Epithelial cell of proximal tubule (primary cell): ENCODE measurements around the gene SCAPER. TPM values are rescaled to one million over a fixed set of nuclear protein-coding genes. Genes with fewer than 3 reads are reported as not detected.

ENCODE experiments used
- DNase-seq: peaks from one replicate; pipeline ENCODE4 v3.0.0-alpha.2; 2011; ENCODE audit warnings: low read depth
- H3K4me3 ChIP-seq: 2 replicates; pipeline ENCODE4 v1.5.1; 2011; ENCODE audit warnings: low read depth, mild to moderate bottlenecking, low read length
- CTCF ChIP-seq: conservative IDR thresholded peaks from 2 replicates; pipeline ENCODE4 v1.5.1; 2012; ENCODE audit warnings: low read depth, mild to moderate bottlenecking, low read length
- total RNA-seq: library from RNA; depleted of rRNA; stranded (reverse); fragments of >200 nt; gene quantifications from 2 replicates; pipeline ENCODE4 v1.2.3, GENCODE V29; 2015

The SCAPER gene
- total RNA-seq, 1 donor from 2014 or later = 13.3 TPM

GRCh38 chr15:76932135-76932966, 27.2 kb upstream of the SCAPER start:
- no peak for DNase-seq
- no peak for TF ChIP-seq CTCF
- H3K4me3 ChIP-seq = peak overlapping the region; percentile 77

GRCh38 chr15:76931397-76932134, 26.4 kb upstream of the SCAPER start, which contains the start of gene RCN2:
TSS of gene RCN2 (plus strand) at chr15:76931749. CDS start at chr15:76931842, 93 bp downstream.
- TF ChIP-seq CTCF = no peak
- H3K4me3 ChIP-seq = peak within 1 kb of the TSS; percentile 77
- peak; percentile 19 for DNase-seq

GRCh38 chr15:76930831-76931396, 25.8 kb upstream of the SCAPER start:
- no peak for TF ChIP-seq CTCF
- H3K4me3 ChIP-seq = peak overlapping the region; percentile 77
- DNase-seq = no peak

GRCh38 chr15:76929011-76929760, 24.0 kb upstream of the SCAPER start:
- no peak for DNase-seq
- no peak overlapping the region for H3K4me3 ChIP-seq
- no peak for TF ChIP-seq CTCF

GRCh38 chr15:76928201-76928600, 23.1 kb upstream of the SCAPER start:
- no peak for TF ChIP-seq CTCF
- no peak overlapping the region for H3K4me3 ChIP-seq
- no peak for DNase-seq

- no peak for TF ChIP-seq CTCF
- no peak for DNase-seq
- no peak overlapping the region for H3K4me3 ChIP-seq
These were observed 11.2 kb upstream of the SCAPER start for GRCh38 chr15:76916369-76916768.
